ENCODE measurements around the gene KAZN.

Gene KAZN

DNA sequence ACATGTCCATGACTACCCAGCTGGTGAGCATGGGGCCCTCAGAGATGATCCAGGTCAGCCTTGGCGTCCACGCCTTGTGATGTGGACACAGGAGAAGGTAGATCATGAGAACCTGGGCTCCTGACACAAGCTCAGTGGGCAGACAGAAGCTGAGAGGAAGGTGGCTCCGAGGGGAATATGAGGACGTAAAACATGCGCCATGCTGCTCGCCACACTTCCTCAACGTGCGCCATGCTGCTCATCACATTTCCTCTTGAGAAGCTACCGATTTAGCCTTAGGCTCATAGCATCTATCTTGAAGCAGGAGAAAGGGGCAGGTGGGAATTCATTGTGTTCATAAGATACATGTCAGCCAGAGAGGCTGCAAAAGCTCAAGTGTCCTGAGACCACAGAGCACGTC, 176.9 kb downstream of the KAZN start:
- Histone ChIP-seq H4K20me1 (ENCODE audit: control insufficient read depth, insufficient read depth, low read depth, low read length) (no peaks in the 10 kb centered on the region; the same call in 1 of the 2 replicates), H3K27ac (ENCODE audit: low read depth, low read length) (no peak overlapping the region), H3K36me3 (ENCODE audit: control insufficient read depth, low read length) (no peaks in the 10 kb centered on the region), H3K79me2 (ENCODE audit: control insufficient read depth, low read length) (no peaks in the 10 kb centered on the region), H3K4me2 (ENCODE audit: low read length) (no peak overlapping the region), H3K9me3 (ENCODE audit: control insufficient read depth, insufficient read depth, low read length) (no peaks in the 10 kb centered on the region), H3K4me1 (ENCODE audit: control insufficient read depth, low read length) (peaks cover 12% of the 10 kb centered on the region), H3K4me3 (ENCODE audit: low read length) (no peak overlapping the region), H3K27me3 (ENCODE audit: control insufficient read depth, low read length) (no peaks in the 10 kb centered on the region), H3F3A (ENCODE audit: control insufficient read depth, insufficient read depth) (no peaks in the 10 kb centered on the region), H3K9me2 (replicated peaks; ENCODE audit: control insufficient read depth, low read length) (no peaks in the 10 kb centered on the region)
- TF ChIP-seq, protein P1, sequence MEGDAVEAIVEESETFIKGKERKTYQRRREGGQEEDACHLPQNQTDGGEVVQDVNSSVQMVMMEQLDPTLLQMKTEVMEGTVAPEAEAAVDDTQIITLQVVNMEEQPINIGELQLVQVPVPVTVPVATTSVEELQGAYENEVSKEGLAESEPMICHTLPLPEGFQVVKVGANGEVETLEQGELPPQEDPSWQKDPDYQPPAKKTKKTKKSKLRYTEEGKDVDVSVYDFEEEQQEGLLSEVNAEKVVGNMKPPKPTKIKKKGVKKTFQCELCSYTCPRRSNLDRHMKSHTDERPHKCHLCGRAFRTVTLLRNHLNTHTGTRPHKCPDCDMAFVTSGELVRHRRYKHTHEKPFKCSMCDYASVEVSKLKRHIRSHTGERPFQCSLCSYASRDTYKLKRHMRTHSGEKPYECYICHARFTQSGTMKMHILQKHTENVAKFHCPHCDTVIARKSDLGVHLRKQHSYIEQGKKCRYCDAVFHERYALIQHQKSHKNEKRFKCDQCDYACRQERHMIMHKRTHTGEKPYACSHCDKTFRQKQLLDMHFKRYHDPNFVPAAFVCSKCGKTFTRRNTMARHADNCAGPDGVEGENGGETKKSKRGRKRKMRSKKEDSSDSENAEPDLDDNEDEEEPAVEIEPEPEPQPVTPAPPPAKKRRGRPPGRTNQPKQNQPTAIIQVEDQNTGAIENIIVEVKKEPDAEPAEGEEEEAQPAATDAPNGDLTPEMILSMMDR (IDR thresholded peaks at IDR 0.05; ENCODE audit: low read depth, low read length, poor library complexity, severe bottlenecking), result no peak

DNA sequence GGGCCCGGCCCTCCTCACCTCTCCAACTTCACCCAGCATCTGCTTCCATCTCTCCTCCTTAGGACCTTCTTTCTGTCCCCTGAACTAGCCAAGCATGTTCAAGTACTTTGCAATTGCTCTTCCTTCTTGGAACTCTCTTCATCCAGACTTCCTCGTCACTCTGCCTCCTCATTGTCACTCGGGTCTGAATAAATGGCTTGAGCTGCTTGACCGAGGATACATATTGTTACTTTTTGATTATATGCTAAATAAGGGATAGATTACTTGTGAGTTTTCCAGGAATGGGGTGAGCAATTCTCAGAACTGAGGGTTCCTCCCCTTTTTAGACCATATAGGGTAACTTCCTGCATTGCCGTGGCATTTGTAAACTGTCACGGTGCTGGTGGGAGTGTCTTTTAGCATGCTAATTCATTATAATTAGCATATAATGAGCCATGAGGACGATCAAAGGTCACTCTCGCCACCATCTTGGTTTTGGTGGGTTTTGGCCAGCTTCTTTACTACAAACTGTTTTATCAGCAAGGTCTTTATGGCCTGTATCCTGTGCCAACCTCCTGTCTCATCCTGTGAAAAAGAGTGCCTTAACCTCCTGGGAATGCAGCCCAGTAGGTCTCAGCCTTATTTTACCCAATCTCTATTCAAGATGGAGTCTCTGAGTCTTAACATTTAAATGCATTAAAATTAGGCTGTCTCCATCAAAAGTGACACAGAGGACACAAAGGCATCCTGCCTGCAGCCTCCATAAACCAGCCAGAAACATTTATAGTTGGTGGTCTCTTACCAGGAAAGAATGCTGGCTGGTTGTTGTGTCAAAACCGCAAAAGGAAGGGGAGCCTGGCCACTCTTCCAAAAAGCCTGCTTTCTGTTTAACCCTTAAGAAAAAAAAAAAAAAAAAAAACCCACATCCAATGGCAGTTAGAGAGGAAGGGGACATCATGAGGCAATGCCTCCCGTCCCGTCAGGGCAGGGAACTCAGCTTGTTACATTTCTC, 179.3 kb downstream of the KAZN start:
- Histone ChIP-seq H3K79me2 (ENCODE audit: control insufficient read depth, low read length) (no peaks in the 10 kb centered on the region), H3K36me3 (ENCODE audit: control insufficient read depth, low read length) (no peaks in the 10 kb centered on the region), H3K27ac (ENCODE audit: low read depth, low read length) (no peak overlapping the region), H3K4me2 (ENCODE audit: low read length) (no peak overlapping the region), H3K4me3 (ENCODE audit: low read length) (no peak overlapping the region), H3F3A (ENCODE audit: control insufficient read depth, insufficient read depth) (no peaks in the 10 kb centered on the region), H4K20me1 (ENCODE audit: control insufficient read depth, insufficient read depth, low read depth, low read length) (no peaks in the 10 kb centered on the region; the same call in 1 of the 2 replicates), H3K27me3 (ENCODE audit: control insufficient read depth, low read length) (no peaks in the 10 kb centered on the region), H3K9me3 (ENCODE audit: control insufficient read depth, insufficient read depth, low read length) (no peaks in the 10 kb centered on the region), H3K9me2 (replicated peaks; ENCODE audit: control insufficient read depth, low read length) (no peaks in the 10 kb centered on the region), H3K4me1 (ENCODE audit: control insufficient read depth, low read length) (peaks cover 12% of the 10 kb centered on the region)
- TF ChIP-seq EZH2phosphoT487 (IDR thresholded peaks at IDR 0.05; ENCODE audit: borderline replicate concordance, low read length), result no peak
- TF ChIP-seq, protein P1 (IDR thresholded peaks at IDR 0.05; ENCODE audit: low read depth, low read length, poor library complexity, severe bottlenecking), result no peak

DNA sequence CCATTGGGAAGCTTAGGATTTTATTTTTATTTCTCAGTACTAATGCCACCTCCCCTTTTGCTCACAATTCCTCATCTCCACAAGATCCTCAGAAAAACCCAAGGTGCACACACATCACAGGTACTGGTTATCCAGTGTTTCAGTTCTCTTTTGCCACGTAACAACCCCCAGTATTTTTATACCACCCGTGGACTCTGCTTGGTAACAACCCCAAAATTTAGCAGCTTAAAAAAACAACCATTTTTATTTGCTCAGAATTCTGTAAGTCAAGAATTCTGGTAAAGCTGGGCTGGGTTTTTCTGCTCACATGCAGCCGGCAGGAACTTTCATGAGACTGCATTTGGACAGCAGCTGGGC, 180.0 kb downstream of the KAZN start:
- Histone ChIP-seq H3K4me3 (ENCODE audit: low read length) (no peak overlapping the region), H3K27me3 (ENCODE audit: control insufficient read depth, low read length) (no peaks in the 10 kb centered on the region), H3K36me3 (ENCODE audit: control insufficient read depth, low read length) (no peaks in the 10 kb centered on the region), H3K4me2 (ENCODE audit: low read length) (no peak overlapping the region), H3K27ac (ENCODE audit: low read depth, low read length) (no peak overlapping the region), H3K9me3 (ENCODE audit: control insufficient read depth, insufficient read depth, low read length) (no peaks in the 10 kb centered on the region), H3F3A (ENCODE audit: control insufficient read depth, insufficient read depth) (no peaks in the 10 kb centered on the region), H3K9me2 (replicated peaks; ENCODE audit: control insufficient read depth, low read length) (no peaks in the 10 kb centered on the region), H4K20me1 (ENCODE audit: control insufficient read depth, insufficient read depth, low read depth, low read length) (no peaks in the 10 kb centered on the region; the same call in 1 of the 2 replicates), H3K79me2 (ENCODE audit: control insufficient read depth, low read length) (no peaks in the 10 kb centered on the region), H3K4me1 (ENCODE audit: control insufficient read depth, low read length) (peaks cover 12% of the 10 kb centered on the region)
- no peak for TF ChIP-seq EZH2phosphoT487 (IDR thresholded peaks at IDR 0.05; ENCODE audit: borderline replicate concordance, low read length)
- TF ChIP-seq, protein P1 (IDR thresholded peaks at IDR 0.05; ENCODE audit: low read depth, low read length, poor library complexity, severe bottlenecking), result no peak
